IMR-90 (cell line): ENCODE results near the gene CNKSR2. TPM values are rescaled to one million over a fixed set of nuclear protein-coding genes. Genes with fewer than 3 reads are reported as not detected.

ENCODE experiments used
- ATAC-seq: fragments of 200-7000 bp; cut with Tn5 transposase; 2 replicates; pipeline ENCODE4 v1.9.1; 2020; ENCODE audit warnings: low read depth, mild to moderate bottlenecking, moderate library complexity
- BruUV-seq: library from RNA; stranded (reverse); fragments of 400-500 nt; replicated peaks from 2 replicates; lab custom pipeline; 2021; lab: Mats Ljungman, UMichigan
- CTCF ChIA-PET: fragments of 300-600 bp; formaldehyde crosslinking; extraction: SDS; loops from one replicate; lab custom pipeline; 2021; ENCODE audit warnings: antibody characterized with exemption; lab: Yijun Ruan, JAX
- POLR2A ChIA-PET: fragments of 300-600 bp; sonication (Branson Sonifier 250); formaldehyde crosslinking; loops from one replicate; lab custom pipeline; 2022; ENCODE audit warnings: antibody characterized with exemption; ENCODE audit not compliant: unreplicated experiment; lab: Charles Lee
- DNase-seq: peaks from one replicate; pipeline ENCODE4 v3.0.0; 2013
- H2AFZ ChIP-seq: replicated peaks from 2 replicates; pipeline ENCODE3; 2013; ENCODE audit warnings: low read length, mild to moderate bottlenecking; ENCODE audit not compliant: poor library complexity
- H2AK5ac ChIP-seq: 2 replicates; pipeline ENCODE4 v1.6.1; 2013; ENCODE audit warnings: low read depth, low read length, inconsistent platforms
- H2AK9ac ChIP-seq: replicated peaks from 2 replicates; pipeline ENCODE3; 2013; ENCODE audit warnings: mild to moderate bottlenecking, low read depth, low read length, moderate library complexity; ENCODE audit not compliant: poor library complexity
- H2BK120ac ChIP-seq: 2 replicates; pipeline ENCODE4 v1.6.1; 2013; ENCODE audit warnings: low read depth, low read length, inconsistent platforms
- H2BK15ac ChIP-seq: 3 replicates; pipeline ENCODE4 v1.6.1; 2013; ENCODE audit warnings: low read depth, low read length, inconsistent platforms
- H2BK20ac ChIP-seq: 2 replicates; pipeline ENCODE4 v1.6.1; 2013; ENCODE audit warnings: low read depth, mild to moderate bottlenecking, inconsistent platforms, low read length, moderate library complexity
- H2BK5ac ChIP-seq: 2 replicates; pipeline ENCODE4 v1.6.1; 2013; ENCODE audit warnings: mild to moderate bottlenecking, low read depth, low read length, inconsistent platforms; ENCODE audit not compliant: poor library complexity, severe bottlenecking
- H3K14ac ChIP-seq: replicated peaks from 2 replicates; pipeline ENCODE4 v1.6.1; 2013; ENCODE audit warnings: low read depth, low read length, inconsistent platforms
- H3K18ac ChIP-seq: 2 replicates; pipeline ENCODE4 v1.6.1; 2013; ENCODE audit warnings: low read depth, low read length, control low read depth
- H3K23ac ChIP-seq: 2 replicates; pipeline ENCODE4 v1.6.1; 2013; ENCODE audit warnings: low read depth, low read length, inconsistent platforms
- H3K27ac ChIP-seq: 2 replicates; pipeline ENCODE4 v1.5.1; 2013; ENCODE audit warnings: mild to moderate bottlenecking, control low read depth, low read length; ENCODE audit not compliant: insufficient read depth
- H3K27me3 ChIP-seq: 2 replicates; pipeline ENCODE4 v1.6.1; 2013; ENCODE audit warnings: low read length; ENCODE audit not compliant: control insufficient read depth, insufficient read depth
- H3K36me3 ChIP-seq: 2 replicates; pipeline ENCODE4 v1.6.1; 2013; ENCODE audit warnings: low read length, mixed read lengths; ENCODE audit not compliant: control insufficient read depth, insufficient read depth
- H3K4ac ChIP-seq: 2 replicates; pipeline ENCODE4 v1.6.1; 2013; ENCODE audit warnings: low read depth, low read length, inconsistent platforms
- H3K4me1 ChIP-seq: 2 replicates; pipeline ENCODE4 v1.6.1; 2013; ENCODE audit warnings: low read length, mixed read lengths; ENCODE audit not compliant: control insufficient read depth, insufficient read depth
- H3K4me2 ChIP-seq: 2 replicates; pipeline ENCODE4 v1.6.1; 2013; ENCODE audit warnings: low read depth, mild to moderate bottlenecking, control low read depth, low read length, moderate library complexity
- H3K4me3 ChIP-seq: 2 replicates; pipeline ENCODE4 v1.5.1; 2013; ENCODE audit warnings: low read depth, mild to moderate bottlenecking, control low read depth, low read length, moderate library complexity; ENCODE audit not compliant: insufficient read depth
- H3K56ac ChIP-seq: 2 replicates; pipeline ENCODE4 v1.6.1; 2013; ENCODE audit warnings: low read length, inconsistent platforms; ENCODE audit not compliant: insufficient read depth; ENCODE audit errors: extremely low read depth
- H3K79me1 ChIP-seq, 2 experiments: 2 replicates each; pipeline ENCODE4 v1.6.1; 2013; ENCODE audit warnings: low read length in 2 of 2, inconsistent platforms in 1 of 2, low read depth in 1 of 2
- H3K9ac ChIP-seq: 2 replicates; pipeline ENCODE4 v1.6.1; 2013; ENCODE audit warnings: low read depth, low read length, control low read depth
- H3K9me1 ChIP-seq: 2 replicates; pipeline ENCODE4 v1.6.1; 2013; ENCODE audit warnings: low read length, inconsistent platforms; ENCODE audit not compliant: insufficient read depth
- H3K9me3 ChIP-seq: 2 replicates; pipeline ENCODE4 v1.6.1; 2013; ENCODE audit warnings: low read length; ENCODE audit not compliant: control insufficient read depth, insufficient read depth
- H4K20me1 ChIP-seq: 2 replicates; pipeline ENCODE4 v1.6.1; 2013; ENCODE audit warnings: low read length, inconsistent platforms; ENCODE audit not compliant: insufficient read depth
- H4K5ac ChIP-seq: 2 replicates; pipeline ENCODE4 v1.6.1; 2013; ENCODE audit warnings: mild to moderate bottlenecking, low read depth, low read length, control low read depth
- H4K8ac ChIP-seq, 2 experiments: 2 replicates each; pipeline ENCODE4 v1.6.1; 2013; ENCODE audit warnings: low read depth in 2 of 2, low read length in 2 of 2, control low read depth in 1 of 2, inconsistent platforms in 1 of 2
- H4K91ac ChIP-seq: 2 replicates; pipeline ENCODE4 v1.6.1; 2013; ENCODE audit warnings: low read depth, low read length, inconsistent platforms; ENCODE audit not compliant: insufficient read depth
- CEBPB ChIP-seq: IDR thresholded peaks from 2 replicates; pipeline ENCODE4 v1.6.1; 2012; ENCODE audit warnings: low read depth, low read length, improper control_type of control experiment
- CHD1 ChIP-seq: IDR thresholded peaks from 2 replicates; pipeline ENCODE4 v1.6.1; 2012; ENCODE audit warnings: low read depth, low read length, improper control_type of control experiment
- CTCF ChIP-seq: conservative IDR thresholded peaks from 2 replicates; pipeline ENCODE4 v1.5.1; 2012; ENCODE audit warnings: mild to moderate bottlenecking, low read depth, low read length, improper control_type of control experiment
- ELK1 ChIP-seq: fragments of 150-350 bp; IDR thresholded peaks from 2 replicates; pipeline ENCODE4 v1.6.1; 2016; ENCODE audit warnings: low read depth, mild to moderate bottlenecking, low read length, moderate library complexity, borderline replicate concordance
- FOS ChIP-seq: fragments of 150-350 bp; IDR thresholded peaks from 2 replicates; pipeline ENCODE4 v1.6.1; 2016; ENCODE audit warnings: low read depth, low read length
- MAFK ChIP-seq: IDR thresholded peaks from 2 replicates; pipeline ENCODE4 v1.6.1; 2012; ENCODE audit warnings: low read depth, low read length, improper control_type of control experiment
- MAZ ChIP-seq: IDR thresholded peaks from 2 replicates; pipeline ENCODE4 v1.6.1; 2012; ENCODE audit warnings: low read depth, mild to moderate bottlenecking, low read length, improper control_type of control experiment, moderate library complexity, borderline replicate concordance
- NFE2L2 ChIP-seq: fragments of 150-350 bp; IDR thresholded peaks from 2 replicates; pipeline ENCODE4 v1.6.1; 2016; ENCODE audit warnings: low read depth, mild to moderate bottlenecking, low read length
- POLR2A ChIP-seq: IDR thresholded peaks from 2 replicates; pipeline ENCODE4 v1.6.1; 2012; ENCODE audit warnings: mild to moderate bottlenecking, low read depth, low read length
- RAD21 ChIP-seq: IDR thresholded peaks from 2 replicates; pipeline ENCODE4 v1.6.1; 2012; ENCODE audit warnings: low read length, improper control_type of control experiment
- RCOR1 ChIP-seq: IDR thresholded peaks from 2 replicates; pipeline ENCODE4 v1.6.1; 2012; ENCODE audit warnings: mild to moderate bottlenecking, low read length, improper control_type of control experiment; ENCODE audit not compliant: insufficient replicate concordance
- RFX5 ChIP-seq: IDR thresholded peaks from 2 replicates; pipeline ENCODE4 v1.8.0; 2012; ENCODE audit warnings: low read depth, mild to moderate bottlenecking, low read length, moderate library complexity
- SMC3 ChIP-seq: fragments of 150-350 bp; IDR thresholded peaks from 2 replicates; pipeline ENCODE4 v1.6.1; 2016; ENCODE audit warnings: low read depth, mild to moderate bottlenecking, antibody characterized with exemption, low read length, moderate library complexity
- USF2 ChIP-seq: fragments of 150-350 bp; IDR thresholded peaks from 2 replicates; pipeline ENCODE4 v1.6.1; 2017; ENCODE audit warnings: mild to moderate bottlenecking, antibody characterized with exemption, low read length, low read depth
- WGBS, 2 experiments: methylation state at CpG; one replicate each; pipeline versions ENCODE4 v1.1.5 to v1.1.7; 2013; ENCODE audit warnings: missing lambda C conversion rate in 2 of 2; ENCODE audit not compliant: insufficient read length in 1 of 2; ENCODE audit errors: extremely low coverage in 2 of 2; 5-methylcytosine and 5-hydroxymethylcytosine counted together
- dilution Hi-C: fragments of 300-500 bp; cut with HindIII; formaldehyde crosslinking; loops from one replicate; pipeline ENCODE4 v1.14.3; 2018; ENCODE audit warnings: low sequenced_read_pairs; ENCODE audit not compliant: unreplicated experiment
- in situ Hi-C: fragments of 300-500 bp; cut with MboI; formaldehyde crosslinking; loops from 3 replicates; pipeline ENCODE4 v1.14.3; 2019; ENCODE audit warnings: low sequenced_read_pairs, inconsistent platforms, mixed read lengths
- intact Hi-C: fragments of 100-400 bp; cut with micrococcal nuclease; formaldehyde crosslinking; loops from 2 replicates; pipeline ENCODE4 v1.10.0; 2022
- polyA plus RNA-seq, 3 experiments: library from polyadenylated mRNA; depleted of rRNA; stranded (reverse); fragments of >200 nt; gene quantifications; 2 replicates each; pipeline ENCODE4 v1.2.3, GENCODE V29; 2012; ENCODE audit warnings: low replicate concordance in 1 of 3
- total RNA-seq: library from RNA; depleted of rRNA; stranded (reverse); fragments of >200 nt; gene quantifications from 2 replicates; pipeline ENCODE4 v1.2.3, GENCODE V29; 2012

Gene CNKSR2
- total and polyA plus RNA-seq, 2 of the 4 experiments (the other 2 are of a cell fraction) = 0.14 to 0.90 TPM

- no peaks in the 10 kb centered on the region for H3K27me3 ChIP-seq
- no peaks in the 10 kb centered on the region for H3K79me1 ChIP-seq
- in situ Hi-C loops (no loop called here), intact Hi-C loops (no loop called here), dilution Hi-C loops (no loop called here)
- H4K91ac ChIP-seq = no peak overlapping the region
- no peak overlapping the region for H2BK5ac ChIP-seq
- no peak overlapping the region for H3K4ac ChIP-seq
- no peak overlapping the region for H3K4me2 ChIP-seq
- no peak overlapping the region for H2AFZ ChIP-seq
- H3K9me1 ChIP-seq = no peaks in the 10 kb centered on the region
- no peak overlapping the region for H2AK9ac ChIP-seq
- H3K4me3 ChIP-seq = no peak overlapping the region
- DNase-seq (no peak), ATAC-seq (no peak)
- ChIA-PET POLR2A (no interaction called here), CTCF (no interaction called here)
- H3K14ac ChIP-seq = no peak overlapping the region
- no peak overlapping the region for H2AK5ac ChIP-seq
- H3K36me3 ChIP-seq = no peaks in the 10 kb centered on the region
- H2BK15ac ChIP-seq = no peak overlapping the region
- no peak overlapping the region for H4K5ac ChIP-seq
- no peak overlapping the region for H3K56ac ChIP-seq
- no peak overlapping the region for H4K8ac ChIP-seq
- no peak overlapping the region for H2BK20ac ChIP-seq
- no TSS peak for BruUV-seq
- H3K4me1 ChIP-seq = no peaks in the 10 kb centered on the region
- TF ChIP-seq NFE2L2 (no peak), CHD1 (no peak), POLR2A (no peak), CTCF (no peak), SMC3 (no peak), RFX5 (no peak), MAZ (no peak), MAFK (no peak), CEBPB (no peak), RAD21 (no peak), FOS (no peak), ELK1 (no peak), USF2 (no peak), RCOR1 (no peak)
- no peak overlapping the region for H3K23ac ChIP-seq
- no peaks in the 10 kb centered on the region for H3K9me3 ChIP-seq
- no peak overlapping the region for H3K18ac ChIP-seq
- H3K27ac ChIP-seq = no peak overlapping the region
- H3K9ac ChIP-seq = no peak overlapping the region
- WGBS, 2 experiments = 77% methylated on average over 4 of the region's 5 CpGs; no CpG with 5 or more reads in 1 of the 2 experiments
- H2BK120ac ChIP-seq = no peak overlapping the region
- H4K20me1 ChIP-seq = no peaks in the 10 kb centered on the region
Observed at GRCh38 chrX:21612154-21612553, 237.9 kb downstream of the CNKSR2 start.
